GM12878 (cell line): ENCODE results near the gene MANEAL. TPM values are rescaled to one million over a fixed set of nuclear protein-coding genes. Genes with fewer than 3 reads are reported as not detected.

Experiments used
- ATAC-seq: fragments of 200-7000 bp; cut with Tn5 transposase; 3 replicates; pipeline ENCODE4 v1.9.1; 2020; ENCODE audit warnings: mild to moderate bottlenecking, moderate library complexity
- BruUV-seq: library from RNA; stranded (reverse); fragments of 400-500 nt; replicated peaks from 2 replicates; lab custom pipeline; 2021; lab: Mats Ljungman, UMichigan
- CTCF ChIA-PET: fragments of 300-600 bp; sonication (Branson Sonifier 250); formaldehyde crosslinking; extraction: SDS; loops from one replicate; lab custom pipeline; 2021; ENCODE audit warnings: inconsistent platforms; lab: Yijun Ruan, JAX
- POLR2A ChIA-PET: fragments of 350-600 bp; formaldehyde crosslinking; extraction: SDS; loops from one replicate; lab custom pipeline; 2021; ENCODE audit warnings: inconsistent platforms; lab: Charles Lee
- RAD21 ChIA-PET: fragments of 300-600 bp; sonication (Branson Sonifier 250); formaldehyde crosslinking; loops from one replicate; lab custom pipeline; 2023; ENCODE audit warnings: antibody characterized with exemption; ENCODE audit not compliant: unreplicated experiment; lab: Charles Lee
- SMC1A ChIA-PET: fragments of 300-600 bp; sonication (Branson Sonifier 250); formaldehyde crosslinking; loops from one replicate; lab custom pipeline; 2023; ENCODE audit not compliant: unreplicated experiment, uncharacterized antibody; lab: Charles Lee
- DNase-seq: peaks from one replicate; pipeline ENCODE4 v3.0.0-alpha.2; 2011; ENCODE audit warnings: low read depth, low spot score
- FAIRE-seq: peaks from 3 replicates; lab custom pipeline; 2011; peaks lifted over from hg19 to GRCh38; lab: Jason Lieb, UNC
- H2AFZ ChIP-seq: 2 replicates; pipeline ENCODE4 v1.6.0; 2011; ENCODE audit warnings: low read depth, low read length, control low read depth; ENCODE audit not compliant: control insufficient read depth
- H3K27ac ChIP-seq: 2 replicates; pipeline ENCODE4 v1.5.1; 2011; ENCODE audit warnings: control low read depth; ENCODE audit not compliant: control insufficient read depth, insufficient read depth
- H3K27me3 ChIP-seq, 2 experiments: replicated peaks in 1 of 2; 2 replicates each; pipeline versions ENCODE4 v1.6.0 to v1.6.1; 2011; ENCODE audit warnings: low read length in 1 of 2; ENCODE audit not compliant: control insufficient read depth in 2 of 2, insufficient read depth in 2 of 2
- H3K36me3 ChIP-seq, 2 experiments: 2 replicates each; pipeline ENCODE4 v1.5.1; 2011; ENCODE audit warnings: low read length in 1 of 2; ENCODE audit not compliant: control insufficient read depth in 2 of 2, insufficient read depth in 2 of 2
- H3K4me1 ChIP-seq: 2 replicates; pipeline ENCODE4 v1.6.1; 2011; ENCODE audit warnings: mild to moderate bottlenecking, low read length, moderate library complexity, mixed read lengths; ENCODE audit not compliant: control insufficient read depth, insufficient read depth
- H3K4me2 ChIP-seq: 2 replicates; pipeline ENCODE4 v1.6.0; 2011; ENCODE audit warnings: control low read depth; ENCODE audit not compliant: control insufficient read depth, insufficient read depth
- H3K4me3 ChIP-seq: fragments of 200-600 bp; sonication (generic); 2 replicates; pipeline ENCODE4 v1.5.1; 2016
- H3K79me2 ChIP-seq: 2 replicates; pipeline ENCODE4 v1.6.0; 2011; ENCODE audit warnings: low read length; ENCODE audit not compliant: control insufficient read depth, insufficient read depth
- H3K9ac ChIP-seq: 2 replicates; pipeline ENCODE4 v1.8.0; 2011; ENCODE audit warnings: low read length, control low read depth, mixed read lengths; ENCODE audit not compliant: control insufficient read depth, insufficient read depth
- H3K9me3 ChIP-seq: replicated peaks from 3 replicates; pipeline ENCODE4 v1.5.1; 2011; ENCODE audit warnings: mild to moderate bottlenecking, low read length; ENCODE audit not compliant: control insufficient read depth, insufficient read depth
- H4K20me1 ChIP-seq: 2 replicates; pipeline ENCODE4 v1.6.0; 2011; ENCODE audit not compliant: control insufficient read depth, insufficient read depth
- EP300 ChIP-seq, 2 experiments: fragments of 150-350 bp in 1 of 2; IDR thresholded peaks; 2 replicates each; pipeline ENCODE4 v1.6.1; 2011 to 2012; ENCODE audit warnings: low read depth in 2 of 2, low read length in 2 of 2, borderline replicate concordance in 1 of 2, improper control_type of control experiment in 1 of 2, inconsistent platforms in 1 of 2; ENCODE audit not compliant: control insufficient read depth in 1 of 2
- EZH2 ChIP-seq: IDR thresholded peaks from 2 replicates; pipeline ENCODE4 v1.6.1; 2012; ENCODE audit warnings: low read depth, mild to moderate bottlenecking, control low read depth, inconsistent platforms, low read length, borderline replicate concordance; ENCODE audit not compliant: control insufficient read depth
- PBX3 ChIP-seq: IDR thresholded peaks from 2 replicates; pipeline ENCODE4 v1.6.1; 2011; ENCODE audit warnings: mild to moderate bottlenecking, low read depth, low read length, moderate library complexity; ENCODE audit not compliant: insufficient replicate concordance
- PML ChIP-seq: IDR thresholded peaks from 2 replicates; pipeline ENCODE4 v1.6.1; 2012; ENCODE audit warnings: low read length, inconsistent platforms
- POLR2AphosphoS5 ChIP-seq: IDR thresholded peaks from 2 replicates; pipeline ENCODE4 v1.6.1; 2011; ENCODE audit warnings: mild to moderate bottlenecking, low read length, inconsistent platforms
- RAD21 ChIP-seq: IDR thresholded peaks from 2 replicates; pipeline ENCODE4 v1.6.1; 2011; ENCODE audit warnings: mild to moderate bottlenecking, low read depth, low read length, moderate library complexity; ENCODE audit not compliant: insufficient read depth
- RAD51 ChIP-seq: fragments of 450-650 bp; IDR thresholded peaks from 2 replicates; pipeline ENCODE4 v1.6.1; 2016; ENCODE audit warnings: moderate library complexity, mild to moderate bottlenecking, inconsistent platforms
- RBBP5 ChIP-seq: fragments of 200-600 bp; sonication (generic); conservative IDR thresholded peaks from 2 replicates; pipeline ENCODE4 v1.6.1; 2016
- SIN3A ChIP-seq: IDR thresholded peaks from 2 replicates; pipeline ENCODE4 v1.6.1; 2012; ENCODE audit warnings: low read depth, low read length, improper control_type of control experiment
- SIX5 ChIP-seq: IDR thresholded peaks from 2 replicates; pipeline ENCODE4 v1.6.1; 2011; ENCODE audit warnings: mild to moderate bottlenecking, low read depth, low read length, moderate library complexity; ENCODE audit not compliant: severe bottlenecking
- TCF7 ChIP-seq: IDR thresholded peaks from 2 replicates; pipeline ENCODE4 v1.6.1; 2014; ENCODE audit warnings: antibody characterized with exemption, borderline replicate concordance
- WGBS: methylation state at CpG from one replicate; pipeline ENCODE4 v1.1.6; 2016; ENCODE audit warnings: low lambda C conversion rate; ENCODE audit not compliant: insufficient replicate concordance, insufficient coverage; ENCODE audit errors: missing lambda C conversion rate; 5-methylcytosine and 5-hydroxymethylcytosine counted together
- in situ Hi-C: fragments of 300-500 bp; cut with MboI; formaldehyde crosslinking; loops from 9 replicates; pipeline ENCODE4 v1.14.3; 2018; ENCODE audit warnings: mixed read lengths
- intact Hi-C: fragments of 100-400 bp; cut with micrococcal nuclease; formaldehyde crosslinking; loops from one replicate; pipeline ENCODE4 v1.14.2; 2022; ENCODE audit not compliant: unreplicated experiment
- polyA plus RNA-seq, 11 experiments: library from polyadenylated mRNA; depleted of rRNA in 4 of 11; unstranded in 6 of 11; stranded (reverse) in 5 of 11; fragments of >200 nt; fragmentation: Nextera tagmentation in 4 of 11; fragmentation: Illumina TruSeq in 1 of 11; extraction: Ambion mirVana in 4 of 11; extraction: Trizol in 1 of 11; gene quantifications; 1 replicate in 1 of 11; 2 replicates in 10 of 11; pipeline versions ENCODE4 v1.2.1 to v1.2.3, GENCODE V29; 2011 to 2016; ENCODE audit warnings: inconsistent platforms in 2 of 11, missing spikeins in 2 of 11, low read depth in 1 of 11
- total RNA-seq, 4 experiments: library from RNA; depleted of rRNA in 3 of 4; stranded (reverse); fragments of >200 nt in 3 of 4; fragmentation: Illumina TruSeq in 1 of 4; extraction: Trizol in 1 of 4; gene quantifications; 2 replicates each; pipeline versions ENCODE4 v1.2.1 to v1.2.3, GENCODE V29; 2013 to 2021

The MANEAL gene
- total and polyA plus RNA-seq, 10 of the 15 experiments (the other 5 are each of a cell fraction or from before 2014, with no cell fraction given), result 0.83 to 11.1 (median 5.7) TPM

- TF ChIP-seq PBX3, result no peak
These were observed 46.8 kb upstream of the MANEAL start (continued) for GRCh38 chr1:37746806-37747205.

- ATAC-seq, result no peak
- intact Hi-C loops (no loop called here), in situ Hi-C loops (no loop called here)
- FAIRE-seq, result no peak
- Histone ChIP-seq H3K9ac (no peak overlapping the region), H3K27me3 (peaks cover 3 to 4% of the 10 kb centered on the region in 2 experiments; a peak in 2 of 4 replicates), H4K20me1 (no peaks in the 10 kb centered on the region), H3K4me1 (no peaks in the 10 kb centered on the region), H2AFZ (no peak overlapping the region), H3K79me2 (no peaks in the 10 kb centered on the region), H3K36me3 (no peaks in the 10 kb centered on the region), H3K9me3 (no peaks in the 10 kb centered on the region), H3K27ac (no peak overlapping the region), H3K4me2 (no peak overlapping the region), H3K4me3 (no peak overlapping the region)
- no peak for DNase-seq
- ChIA-PET CTCF (interaction anchor here (1.0 kb wide), 1 partner anchor 8 kb away, joined by 3 read pairs; no protein-coding TSS in a partner anchor), RAD21 (no interaction called here), POLR2A (no interaction called here), SMC1A (no interaction called here)
- BruUV-seq, result no TSS peak
- TF ChIP-seq SIN3A, result no peak
- no peak for TF ChIP-seq EP300 (IDR thresholded peaks at IDR 0.05; ENCODE audit: borderline replicate concordance in 1 of 2, control insufficient read depth in 1 of 2, low read depth in 2 of 2, low read length in 2 of 2)
- no peak for TF ChIP-seq RAD21
- no peak for TF ChIP-seq RAD51
- no peak for TF ChIP-seq PML
- TF ChIP-seq POLR2AphosphoS5, result no peak
- TF ChIP-seq SIX5, result no peak
- TF ChIP-seq TCF7, result no peak
- TF ChIP-seq EZH2, result no peak
- TF ChIP-seq RBBP5, result no peak
- WGBS, result 100% methylated on average over 1 of the region's 1 CpG
These were observed 45.1 kb upstream of the MANEAL start for GRCh38 chr1:37748565-37748964.
